Activated B cell treated with CpG ODN at 0.5 μM for 24 hours (primary cell): ENCODE results near the gene MED9. TPM values are rescaled to one million over a fixed set of nuclear protein-coding genes. Genes with fewer than 3 reads are reported as not detected.

Experiments used
- ATAC-seq: fragments of 200-7000 bp; cut with Tn5 transposase; one replicate; pipeline ENCODE4 v1.10.0; 2021; ENCODE audit warnings: low read depth, mild to moderate bottlenecking, moderate library complexity
- CTCF ChIA-PET: fragments of 350-600 bp; sonication (Branson Sonifier 250); formaldehyde crosslinking; loops from one replicate; lab custom pipeline; 2021; ENCODE audit warnings: antibody characterized with exemption; lab: Charles Lee
- POLR2A ChIA-PET: fragments of 350-600 bp; sonication (Branson Sonifier 250); formaldehyde crosslinking; loops from one replicate; lab custom pipeline; 2021; ENCODE audit warnings: antibody characterized with exemption; lab: Charles Lee
- DNase-seq: peaks from one replicate; pipeline ENCODE4 v3.0.0; 2022
- H3K27ac Mint-ChIP-seq: one replicate; pipeline ENCODE4 v1.8.0; 2020; ENCODE audit warnings: mixed read lengths
- H3K27me3 Mint-ChIP-seq: one replicate; pipeline ENCODE4 v1.8.0; 2021; ENCODE audit warnings: mixed read lengths
- H3K36me3 Mint-ChIP-seq: one replicate; pipeline ENCODE4 v1.8.0; 2021; ENCODE audit warnings: low read depth, mixed read lengths
- H3K4me1 Mint-ChIP-seq: one replicate; pipeline ENCODE4 v1.8.0; 2021; ENCODE audit warnings: mixed read lengths
- H3K4me3 Mint-ChIP-seq: one replicate; pipeline ENCODE4 v1.8.0; 2020; ENCODE audit warnings: mild to moderate bottlenecking, mixed read lengths
- H3K9me3 Mint-ChIP-seq: one replicate; pipeline ENCODE4 v1.8.0; 2020; ENCODE audit warnings: mixed read lengths
- CTCF ChIP-seq: fragments of 200-600 bp; IDR thresholded peaks from one replicate; pipeline ENCODE4 v1.8.0; 2022; ENCODE audit warnings: antibody characterized with exemption, mild to moderate bottlenecking
- intact Hi-C: fragments of 100-400 bp; cut with micrococcal nuclease; formaldehyde crosslinking; loops from one replicate; pipeline ENCODE4 v1.15.1; 2024
- total RNA-seq: library from RNA; stranded (reverse); gene quantifications from 2 replicates; pipeline ENCODE4 v1.2.3, GENCODE V29; 2022

The MED9 gene
- total RNA-seq, 1 donor from 2014 or later: 20.1 TPM

GRCh38 chr17:17455173-17455572, 21.6 kb upstream of the MED9 start:
- intact Hi-C loops: no loop called here
- Mint-ChIP-seq H3K4me3 (no peak overlapping the region), H3K27ac (no peak overlapping the region), H3K9me3 (peaks cover 3% of the 10 kb centered on the region), H3K36me3 (no peaks in the 10 kb centered on the region), H3K27me3 (no peaks in the 10 kb centered on the region), H3K4me1 (no peaks in the 10 kb centered on the region)
- ATAC-seq: no peak
- TF ChIP-seq CTCF: no peak
- DNase-seq: no peak
- ChIA-PET CTCF (no interaction called here), POLR2A (no interaction called here)

GRCh38 chr17:17456251-17456650, 20.5 kb upstream of the MED9 start:
- ATAC-seq: no peak

DNA sequence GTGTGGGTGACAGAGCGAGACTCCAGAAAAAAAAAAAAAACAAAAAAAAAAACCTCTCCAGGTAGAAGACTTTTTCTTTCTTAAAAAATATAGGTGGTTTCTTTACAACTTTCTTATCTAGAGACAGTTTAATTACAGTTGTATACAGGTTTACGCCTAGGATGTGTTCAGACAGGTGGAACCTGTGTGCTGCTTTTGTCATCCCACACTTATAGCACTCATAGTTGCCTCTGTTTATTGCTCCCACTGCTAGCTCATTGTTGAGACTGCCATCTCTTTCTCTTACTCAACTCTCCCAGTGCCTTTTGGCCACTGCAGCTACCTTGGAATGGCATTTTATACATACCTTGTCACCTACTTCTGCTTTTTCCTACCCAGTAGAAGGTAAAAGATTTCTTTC, 19.1 kb upstream of the MED9 start:
- Mint-ChIP-seq H3K27me3 (no peaks in the 10 kb centered on the region), H3K27ac (no peak overlapping the region), H3K4me3 (no peak overlapping the region), H3K4me1 (no peaks in the 10 kb centered on the region), H3K9me3 (peaks cover 4% of the 10 kb centered on the region), H3K36me3 (no peaks in the 10 kb centered on the region)
- ChIA-PET POLR2A (no interaction called here), CTCF (no interaction called here)
- TF ChIP-seq CTCF: no peak
- ATAC-seq (no peak), DNase-seq (no peak)
- intact Hi-C loops: no loop called here

More at GRCh38 chr17:17456251-17456650, 20.5 kb upstream of the MED9 start:
- ChIA-PET POLR2A (no interaction called here), CTCF (interaction anchor here (0.7 kb wide), 1 partner anchor 16 kb away, joined by 3 read pairs; no protein-coding TSS in a partner anchor)
- Mint-ChIP-seq H3K4me1 (no peaks in the 10 kb centered on the region), H3K36me3 (no peaks in the 10 kb centered on the region), H3K4me3 (no peak overlapping the region), H3K27me3 (no peaks in the 10 kb centered on the region), H3K9me3 (peaks cover 4% of the 10 kb centered on the region), H3K27ac (no peak overlapping the region)
- intact Hi-C loops: no loop called here
- no peak for TF ChIP-seq CTCF
- DNase-seq: no peak

DNA sequence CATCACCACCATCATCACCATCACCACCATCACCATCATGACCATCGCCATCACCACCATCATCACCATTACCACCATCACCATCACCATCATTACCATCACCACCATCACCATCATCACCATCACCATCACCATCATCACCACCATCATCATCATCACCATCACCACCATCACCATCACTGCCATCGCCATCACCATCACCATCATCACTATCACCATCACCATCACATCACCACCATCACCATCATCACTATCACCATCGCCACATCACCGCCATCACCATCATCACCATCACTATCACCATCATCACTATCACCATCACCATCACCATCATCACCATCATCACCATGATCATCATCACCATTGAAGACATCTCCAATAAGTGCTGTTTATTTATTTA, 16.8 kb upstream of the MED9 start:
- ChIA-PET POLR2A (no interaction called here), CTCF (no interaction called here)
- H3K27ac Mint-ChIP-seq: no peak overlapping the region
- H3K4me1 Mint-ChIP-seq: no peaks in the 10 kb centered on the region
- ATAC-seq (no peak), DNase-seq (no peak)
- H3K36me3 Mint-ChIP-seq: no peaks in the 10 kb centered on the region
- no peak overlapping the region for H3K4me3 Mint-ChIP-seq
- H3K9me3 Mint-ChIP-seq: peaks cover 4% of the 10 kb centered on the region
- intact Hi-C loops: no loop called here
- H3K27me3 Mint-ChIP-seq: peaks cover 8% of the 10 kb centered on the region
- no peak for TF ChIP-seq CTCF

- Mint-ChIP-seq H3K9me3 (peaks cover 4% of the 10 kb centered on the region), H3K36me3 (no peaks in the 10 kb centered on the region), H3K4me1 (no peaks in the 10 kb centered on the region), H3K27ac (no peak overlapping the region), H3K4me3 (no peak overlapping the region), H3K27me3 (peaks cover 17% of the 10 kb centered on the region)
- ChIA-PET CTCF (no interaction called here), POLR2A (no interaction called here)
- TF ChIP-seq CTCF: no peak
- ATAC-seq (no peak), DNase-seq (no peak)
- intact Hi-C loops: no loop called here
These were observed 14.6 kb upstream of the MED9 start for GRCh38 chr17:17462048-17462824.
